HCT116 (cell line): Measurements from ENCODE around the gene MAN2A2.
"Not testable (repeated sequence)": the region's sequence is repeated elsewhere in the genome, so short reads cannot be mapped to it uniquely, and the experiment has no call there.

Experiments
- CTCF ChIP-seq, 3 experiments: fragments of 200-600 bp in 1 of 3; sonication (generic) in 1 of 3; IDR thresholded peaks in 2 of 3; conservative IDR thresholded peaks in 1 of 3; 2 replicates each; pipeline ENCODE4 v1.5.1; 2012 to 2017; ENCODE audit warnings: low read depth in 2 of 3, low read length in 2 of 3, antibody characterized with exemption in 1 of 3, borderline replicate concordance in 1 of 3, control low read depth in 1 of 3, mild to moderate bottlenecking in 1 of 3, mixed read lengths in 1 of 3, mixed run types in 1 of 3, moderate library complexity in 1 of 3; ENCODE audit not compliant: insufficient read depth in 1 of 3
- EGR1 ChIP-seq: IDR thresholded peaks from 2 replicates; pipeline ENCODE4 v1.6.1; 2012; ENCODE audit warnings: low read depth
- EZH2 ChIP-seq: fragments of 200-600 bp; sonication (generic); IDR thresholded peaks from 2 replicates; pipeline ENCODE4 v1.6.1; 2017; ENCODE audit warnings: antibody characterized with exemption, mixed run types
- MAX ChIP-seq: IDR thresholded peaks from 2 replicates; pipeline ENCODE4 v1.6.1; 2012
- POLR2A ChIP-seq: IDR thresholded peaks from 2 replicates; pipeline ENCODE4 v1.7.0; 2011; ENCODE audit warnings: borderline replicate concordance; ENCODE audit not compliant: insufficient read depth, insufficient read length; ENCODE audit errors: extremely low read depth
- POLR2AphosphoS5 ChIP-seq: IDR thresholded peaks from 2 replicates; pipeline ENCODE4 v1.6.1; 2011; ENCODE audit warnings: mild to moderate bottlenecking, low read depth, low read length, moderate library complexity
- SIN3A ChIP-seq: IDR thresholded peaks from 2 replicates; pipeline ENCODE4 v1.6.1; 2012; ENCODE audit warnings: low read depth
- SRF ChIP-seq: IDR thresholded peaks from 2 replicates; pipeline ENCODE4 v1.6.1; 2012; ENCODE audit warnings: low read depth
- ZBTB33 ChIP-seq: IDR thresholded peaks from 2 replicates; pipeline ENCODE4 v1.6.1; 2011; ENCODE audit warnings: mild to moderate bottlenecking, low read length, moderate library complexity; ENCODE audit not compliant: insufficient replicate concordance; ENCODE audit errors: extremely low read depth

GRCh38 chr15:90928106-90928505 is 25.0 kb downstream of the MAN2A2 start:
- not testable (repeated sequence) for TF ChIP-seq EGR1; CTCF (IDR thresholded peaks at IDR 0.05 in 2 of 3, conservative IDR thresholded peaks at IDR 0.05 in 1 of 3; ENCODE audit: borderline replicate concordance in 1 of 3, insufficient read depth in 1 of 3, low read depth in 2 of 3, low read length in 2 of 3); POLR2A; SRF; ZBTB33; SIN3A; POLR2AphosphoS5; EZH2; MAX
